ENCODE measurements around the gene SPP2. TPM values are rescaled to one million over a fixed set of nuclear protein-coding genes. Genes with fewer than 3 reads are reported as not detected.

Gene SPP2
- total and polyA plus RNA-seq, 2 experiments from 2014 or later: 71.4 to 78.5 TPM

- no peaks in the 10 kb centered on the region for H3K27me3 ChIP-seq
- no peaks in the 10 kb centered on the region for H3K79me2 ChIP-seq
- H3K4me2 ChIP-seq: no peak overlapping the region
- no peaks in the 10 kb centered on the region for H3K9me3 ChIP-seq (ENCODE audit: low read depth)
- no peaks in the 10 kb centered on the region for H3K9me2 ChIP-seq (replicated peaks; ENCODE audit: insufficient read depth)
- no peak for DNase-seq (ENCODE audit: low spot score)
- 88% methylated on average over 1 of the region's 1 CpG for WGBS (ENCODE audit: low lambda C conversion rate, missing lambda C conversion rate)
- no peak for TF ChIP-seq EZH2 (IDR thresholded peaks at IDR 0.05; ENCODE audit: borderline replicate concordance)
- no peak for TF ChIP-seq CTCF (IDR thresholded peaks at IDR 0.05; ENCODE audit: poor library complexity)
- TF ChIP-seq EZH2phosphoT487 (IDR thresholded peaks at IDR 0.05; ENCODE audit: low read depth, severe bottlenecking, unreplicated experiment): no peak
- H2AFZ ChIP-seq: no peak overlapping the region
- no peaks in the 10 kb centered on the region for H4K20me1 ChIP-seq (ENCODE audit: insufficient read depth, poor library complexity, severe bottlenecking)
- no peak overlapping the region for H3K27ac ChIP-seq
- H3K36me3 ChIP-seq (replicated peaks; ENCODE audit: insufficient read depth, low read depth): no peaks in the 10 kb centered on the region
- no peak overlapping the region for H3K4me3 ChIP-seq
- no peaks in the 10 kb centered on the region for H3K4me1 ChIP-seq (ENCODE audit: insufficient read depth)
Observed at GRCh38 chr2:234022424-234022823, 28.1 kb upstream of the SPP2 start.

GRCh38 chr2:234024304-234024703, 26.2 kb upstream of the SPP2 start:
- Histone ChIP-seq H3K9me3 (ENCODE audit: low read depth) (no peaks in the 10 kb centered on the region), H3K36me3 (replicated peaks; ENCODE audit: insufficient read depth, low read depth) (no peaks in the 10 kb centered on the region), H3K4me1 (ENCODE audit: insufficient read depth) (no peaks in the 10 kb centered on the region), H3K27ac (no peak overlapping the region), H4K20me1 (ENCODE audit: insufficient read depth, poor library complexity, severe bottlenecking) (no peaks in the 10 kb centered on the region), H2AFZ (no peak overlapping the region), H3K79me2 (no peaks in the 10 kb centered on the region), H3K4me2 (no peak overlapping the region), H3K4me3 (no peak overlapping the region), H3K27me3 (no peaks in the 10 kb centered on the region), H3K9me2 (replicated peaks; ENCODE audit: insufficient read depth) (no peaks in the 10 kb centered on the region)
- no peak for DNase-seq (ENCODE audit: low spot score)
- WGBS (ENCODE audit: low lambda C conversion rate, missing lambda C conversion rate): 95% methylated on average over 24 of the region's 29 CpGs
- TF ChIP-seq CTCF (IDR thresholded peaks at IDR 0.05; ENCODE audit: poor library complexity) (no peak), EZH2 (IDR thresholded peaks at IDR 0.05; ENCODE audit: borderline replicate concordance) (no peak), EZH2phosphoT487 (IDR thresholded peaks at IDR 0.05; ENCODE audit: low read depth, severe bottlenecking, unreplicated experiment) (no peak)

- no peaks in the 10 kb centered on the region for H4K20me1 ChIP-seq (ENCODE audit: insufficient read depth, poor library complexity, severe bottlenecking)
- H3K27me3 ChIP-seq: no peaks in the 10 kb centered on the region
- H2AFZ ChIP-seq: no peak overlapping the region
- no peak overlapping the region for H3K4me2 ChIP-seq
- TF ChIP-seq EZH2 (IDR thresholded peaks at IDR 0.05; ENCODE audit: borderline replicate concordance): no peak
- no peak for TF ChIP-seq EZH2phosphoT487 (IDR thresholded peaks at IDR 0.05; ENCODE audit: low read depth, severe bottlenecking, unreplicated experiment)
- no peak for TF ChIP-seq CTCF (IDR thresholded peaks at IDR 0.05; ENCODE audit: poor library complexity)
- no peak overlapping the region for H3K27ac ChIP-seq
- 76% methylated on average over 10 of the region's 10 CpGs for WGBS (ENCODE audit: low lambda C conversion rate, missing lambda C conversion rate)
- no peaks in the 10 kb centered on the region for H3K9me3 ChIP-seq (ENCODE audit: low read depth)
- no peaks in the 10 kb centered on the region for H3K36me3 ChIP-seq (replicated peaks; ENCODE audit: insufficient read depth, low read depth)
- no peaks in the 10 kb centered on the region for H3K9me2 ChIP-seq (replicated peaks; ENCODE audit: insufficient read depth)
- no peaks in the 10 kb centered on the region for H3K4me1 ChIP-seq (ENCODE audit: insufficient read depth)
- DNase-seq (ENCODE audit: low spot score): no peak
- no peak overlapping the region for H3K4me3 ChIP-seq
- H3K79me2 ChIP-seq: no peaks in the 10 kb centered on the region
Observed at GRCh38 chr2:234025466-234025865, 25.0 kb upstream of the SPP2 start.

GRCh38 chr2:234025891-234026401, 24.6 kb upstream of the SPP2 start:
- H3K9me2 ChIP-seq (replicated peaks; ENCODE audit: insufficient read depth): no peaks in the 10 kb centered on the region
- H3K27ac ChIP-seq: no peak overlapping the region
- TF ChIP-seq CTCF (IDR thresholded peaks at IDR 0.05; ENCODE audit: poor library complexity) (no peak), EZH2phosphoT487 (IDR thresholded peaks at IDR 0.05; ENCODE audit: low read depth, severe bottlenecking, unreplicated experiment) (no peak), EZH2 (IDR thresholded peaks at IDR 0.05; ENCODE audit: borderline replicate concordance) (no peak)
- WGBS (ENCODE audit: low lambda C conversion rate, missing lambda C conversion rate): 65% methylated on average over 5 of the region's 5 CpGs
- H3K9me3 ChIP-seq (ENCODE audit: low read depth): no peaks in the 10 kb centered on the region
- H4K20me1 ChIP-seq (ENCODE audit: insufficient read depth, poor library complexity, severe bottlenecking): no peaks in the 10 kb centered on the region
- H3K4me3 ChIP-seq: no peak overlapping the region
- no peaks in the 10 kb centered on the region for H3K79me2 ChIP-seq
- H3K36me3 ChIP-seq (replicated peaks; ENCODE audit: insufficient read depth, low read depth): no peaks in the 10 kb centered on the region
- no peaks in the 10 kb centered on the region for H3K4me1 ChIP-seq (ENCODE audit: insufficient read depth)
- H3K27me3 ChIP-seq: no peaks in the 10 kb centered on the region
- no peak overlapping the region for H3K4me2 ChIP-seq
- DNase-seq (ENCODE audit: low spot score): peak; percentile 8
- no peak overlapping the region for H2AFZ ChIP-seq
